GM18507 (cell line): ENCODE results near the gene KRT86.
"Not testable (repeated sequence)": the region's sequence is repeated elsewhere in the genome, so short reads cannot be mapped to it uniquely, and the experiment has no call there.

ENCODE experiments used
- DNase-seq: peaks from one replicate; pipeline ENCODE4 v3.0.0; 2011; ENCODE audit warnings: low read depth; ENCODE audit not compliant: insufficient read length; ENCODE audit errors: extremely low spot score
- FAIRE-seq: peaks from 2 replicates; lab custom pipeline; 2011; peaks lifted over from hg19 to GRCh38; lab: Jason Lieb, UNC

Gene KRT86

DNA sequence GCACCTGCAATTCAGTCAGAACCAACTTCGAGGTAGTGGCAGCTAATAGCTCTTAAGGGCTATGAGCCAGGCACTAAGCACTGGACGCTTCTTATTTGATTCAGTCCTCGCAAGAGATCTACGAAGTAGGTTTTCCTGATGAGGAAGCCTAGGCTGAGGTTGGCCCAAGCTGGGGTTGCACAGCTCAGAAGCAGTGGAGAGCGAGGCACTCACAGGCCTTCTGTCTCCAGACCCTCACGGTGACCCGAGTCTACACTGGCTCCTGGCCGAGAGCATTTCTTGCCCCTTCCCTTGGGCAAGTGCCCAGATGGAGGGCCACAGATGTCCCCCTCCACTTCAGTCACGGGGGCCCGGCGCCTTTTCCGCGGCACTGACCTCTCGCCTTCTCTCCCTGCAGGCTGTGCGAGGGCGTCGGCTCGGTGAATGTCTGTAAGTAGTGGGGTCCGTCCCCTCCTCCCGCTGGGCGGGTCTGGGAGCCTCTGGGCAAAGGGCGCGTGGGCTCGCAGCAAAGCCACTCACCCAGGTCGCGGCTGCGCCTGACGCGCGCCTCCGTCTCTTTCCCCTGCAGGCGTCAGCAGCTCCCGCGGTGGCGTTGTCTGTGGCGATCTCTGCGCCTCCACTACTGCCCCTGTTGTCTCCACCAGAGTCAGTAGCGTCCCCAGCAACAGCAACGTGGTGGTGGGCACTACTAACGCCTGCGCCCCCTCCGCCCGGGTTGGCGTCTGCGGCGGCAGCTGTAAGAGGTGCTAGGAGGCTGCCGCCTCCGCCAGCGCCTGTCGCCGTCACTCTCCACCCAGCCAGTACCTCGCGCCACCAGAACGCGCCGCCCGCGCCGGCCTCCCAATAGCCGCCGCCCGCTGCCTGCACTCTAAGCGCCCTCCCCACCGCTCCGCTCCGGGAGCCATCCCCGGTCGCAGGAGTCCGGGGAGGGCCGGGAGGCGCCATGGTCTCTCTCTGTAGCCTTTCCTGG lies 33.7 kb downstream of the KRT86 start:
- DNase-seq: no peak
- no peak for FAIRE-seq

GRCh38 chr12:52308806-52309425 lies 34.5 kb downstream of the KRT86 start:
- DNase-seq (no peak), FAIRE-seq (no peak)

- no peak for DNase-seq
- no peak for FAIRE-seq
Measured at GRCh38 chr12:52310622-52311284, 36.3 kb downstream of the KRT86 start.

DNA sequence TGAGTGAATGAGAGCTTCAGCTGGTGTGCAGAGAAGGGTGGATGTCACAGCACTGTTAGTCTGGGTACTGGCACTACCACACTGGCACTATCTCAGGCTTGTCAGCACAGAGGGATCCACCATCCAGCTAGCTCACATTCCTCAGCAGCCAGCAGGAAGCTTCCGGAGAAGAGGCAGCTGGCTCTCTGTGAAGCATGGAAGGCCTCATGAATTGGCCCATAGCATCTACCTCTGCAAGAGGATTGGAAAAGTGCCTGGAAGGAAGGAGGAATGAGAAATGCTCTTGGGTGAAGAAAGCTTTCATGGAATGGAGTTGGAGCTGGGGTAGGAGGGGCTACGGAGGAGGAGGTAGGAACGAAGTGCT lies 36.8 kb downstream of the KRT86 start:
- FAIRE-seq (no peak), DNase-seq (no peak)

GRCh38 chr12:52312086-52312485 lies 37.6 kb downstream of the KRT86 start:
- FAIRE-seq (no peak), DNase-seq (no peak)

DNA sequence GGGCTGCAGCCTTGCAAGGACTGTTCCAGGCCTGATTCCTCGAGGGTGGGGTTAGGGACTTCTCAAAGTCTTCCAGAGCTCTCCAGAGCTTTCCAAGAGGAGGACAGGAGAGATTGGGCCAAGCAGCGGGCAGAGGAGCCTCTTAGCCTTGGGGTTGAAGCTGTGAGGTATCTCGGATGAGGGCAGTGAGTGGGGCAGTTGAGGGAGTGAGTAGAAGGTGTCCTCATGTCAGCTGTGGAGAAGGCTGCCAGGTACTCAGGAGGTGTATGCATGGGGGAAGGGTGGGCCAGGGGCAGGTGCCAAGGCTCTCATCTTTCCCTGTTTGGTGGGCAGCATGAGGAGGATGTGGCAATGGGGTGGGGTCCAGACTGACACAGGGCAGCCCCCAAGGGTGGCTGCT lies 39.0 kb downstream of the KRT86 start:
- FAIRE-seq: no peak

DNA sequence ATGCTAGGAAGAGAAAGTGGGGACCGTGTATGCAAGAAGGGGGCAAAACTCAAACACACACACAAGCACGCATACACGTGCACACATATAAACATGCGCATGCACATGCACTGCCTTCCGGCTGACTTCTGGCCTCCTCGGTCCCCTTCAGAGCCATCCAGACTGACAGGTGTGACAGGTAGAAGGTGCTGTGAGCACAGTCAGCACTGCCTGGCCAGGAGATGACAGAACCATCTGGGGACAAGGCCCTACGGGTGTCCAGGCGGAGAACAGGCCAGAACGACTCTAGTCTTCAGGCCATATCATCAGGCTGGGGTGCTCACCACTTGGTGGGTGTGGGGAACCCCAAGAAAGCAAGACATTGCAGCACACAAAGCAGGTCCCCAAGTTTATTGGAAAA lies 39.5 kb downstream of the KRT86 start:
- FAIRE-seq: no peak
- DNase-seq: no peak

More for the DNA sequence above, 39.0 kb downstream of the KRT86 start:
- no peak for DNase-seq

DNA sequence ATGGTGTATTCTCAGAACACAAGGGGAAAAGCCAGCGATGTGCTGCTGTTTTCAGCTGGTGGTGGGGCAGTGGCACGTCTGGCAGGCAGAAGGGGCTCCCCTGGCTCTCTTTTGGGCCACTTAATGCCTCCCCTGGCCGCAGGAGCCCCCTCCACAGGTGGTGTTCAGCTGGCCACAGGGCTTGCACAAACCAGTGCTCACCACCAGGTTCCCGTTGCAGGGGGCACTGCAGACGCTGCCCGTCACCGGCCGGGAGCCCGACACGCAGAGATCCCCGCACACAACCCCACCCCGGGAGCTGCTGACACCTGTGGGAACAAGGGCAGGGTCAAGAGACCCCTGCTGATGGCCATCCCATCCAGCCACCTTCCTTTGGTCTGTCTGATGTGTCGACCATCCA lies 40.1 kb downstream of the KRT86 start:
- no peak for FAIRE-seq
- DNase-seq: no peak

DNA sequence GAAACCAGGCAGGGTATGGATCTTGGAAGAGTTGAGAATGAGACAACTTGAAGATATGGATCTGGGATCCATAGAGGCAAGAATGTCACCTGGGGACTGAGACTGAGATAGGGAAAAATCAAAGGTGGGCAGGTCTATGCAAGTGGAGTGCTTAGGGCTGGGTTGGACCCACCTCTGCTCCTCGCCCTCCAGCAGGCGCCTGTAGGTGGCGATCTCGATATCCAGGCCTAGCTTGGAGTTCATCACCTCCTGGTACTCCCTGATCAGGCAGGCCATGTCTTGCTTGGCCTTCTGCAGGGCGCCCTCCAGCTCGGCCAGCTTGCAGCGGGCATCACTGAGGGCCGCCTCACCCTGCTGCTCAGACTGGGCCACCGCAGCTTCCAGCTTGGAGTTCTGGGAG lies 41.3 kb downstream of the KRT86 start:
- not testable (repeated sequence) for DNase-seq, FAIRE-seq

DNA sequence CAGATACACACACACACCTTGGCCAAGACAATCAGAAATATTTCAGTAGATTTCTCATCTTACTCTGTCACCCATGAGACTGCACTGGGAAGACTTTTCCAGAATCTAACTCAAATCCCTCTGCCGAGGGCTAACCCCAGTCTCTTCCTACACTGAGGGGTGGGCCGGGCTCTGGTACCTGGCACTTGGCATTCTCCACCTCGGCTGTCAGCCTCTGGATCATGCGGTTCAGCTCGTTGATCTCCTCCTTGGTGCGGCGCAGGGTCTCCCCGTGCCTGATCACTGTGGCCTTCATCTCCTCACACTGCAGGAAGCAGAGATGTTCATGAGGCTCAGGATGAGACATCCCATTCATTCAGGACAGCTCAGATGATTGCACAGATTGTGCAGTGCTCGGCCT lies 41.8 kb downstream of the KRT86 start:
- DNase-seq (no peak), FAIRE-seq (no peak)

DNA sequence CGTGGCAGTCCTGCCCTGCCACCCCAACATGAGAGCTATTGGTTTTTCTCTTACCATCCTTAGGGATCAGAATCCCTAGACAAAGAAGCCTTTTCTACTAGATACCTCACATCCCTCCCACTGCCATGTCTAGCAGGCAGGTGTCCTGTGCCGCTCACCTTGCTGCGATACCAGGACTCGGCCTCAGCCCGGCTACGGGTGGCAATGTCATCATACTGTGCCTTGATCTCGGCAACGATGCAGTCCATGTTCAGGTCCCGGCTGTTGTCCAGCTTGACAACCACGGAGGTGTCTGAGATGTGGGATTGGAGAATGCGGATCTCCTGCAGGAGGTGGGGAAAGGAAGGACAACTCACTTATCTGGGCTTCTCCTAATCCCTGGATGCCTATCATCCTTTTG lies 42.3 kb downstream of the KRT86 start:
- DNase-seq: no peak
- FAIRE-seq: no peak

- no peak for FAIRE-seq
- no peak for DNase-seq
Measured at GRCh38 chr12:52317468-52318052, 43.1 kb downstream of the KRT86 start.

DNA sequence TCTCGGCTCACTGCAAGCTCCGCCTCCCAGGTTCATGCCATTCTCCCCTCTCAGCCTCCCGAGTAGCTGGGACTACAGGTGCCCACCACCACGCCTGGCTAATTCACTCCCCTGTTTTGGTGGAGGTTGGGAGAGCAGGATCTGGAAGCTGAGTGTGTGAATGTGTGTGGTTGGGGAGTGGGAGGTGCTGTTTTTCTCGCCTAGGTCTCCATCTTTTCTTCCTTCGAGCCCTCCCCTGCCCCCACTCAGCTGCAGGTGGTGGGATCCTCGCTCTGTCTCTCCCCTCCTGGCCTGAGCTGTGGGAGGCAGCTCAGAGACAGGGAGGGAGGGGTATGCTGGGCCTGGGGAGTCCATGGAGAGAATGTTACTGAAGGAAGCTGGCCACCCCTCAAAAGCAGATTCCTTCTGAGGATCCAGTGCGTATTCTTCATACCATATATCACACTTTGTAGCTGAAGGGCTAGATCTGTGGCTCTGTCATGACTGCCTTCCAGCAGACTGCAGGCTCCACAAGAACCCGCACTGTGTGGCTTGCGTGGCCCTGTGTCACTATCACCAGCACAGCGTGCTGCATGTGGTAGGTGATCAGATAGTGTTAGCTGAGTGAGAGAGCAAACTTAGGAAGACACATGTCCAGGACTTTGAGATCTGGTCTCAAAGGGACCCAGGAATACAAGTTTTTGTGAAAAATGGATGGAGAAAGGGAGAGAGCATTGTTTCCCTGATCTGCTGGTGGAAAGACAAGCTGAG lies 44.0 kb downstream of the KRT86 start:
- FAIRE-seq: no peak

DNA sequence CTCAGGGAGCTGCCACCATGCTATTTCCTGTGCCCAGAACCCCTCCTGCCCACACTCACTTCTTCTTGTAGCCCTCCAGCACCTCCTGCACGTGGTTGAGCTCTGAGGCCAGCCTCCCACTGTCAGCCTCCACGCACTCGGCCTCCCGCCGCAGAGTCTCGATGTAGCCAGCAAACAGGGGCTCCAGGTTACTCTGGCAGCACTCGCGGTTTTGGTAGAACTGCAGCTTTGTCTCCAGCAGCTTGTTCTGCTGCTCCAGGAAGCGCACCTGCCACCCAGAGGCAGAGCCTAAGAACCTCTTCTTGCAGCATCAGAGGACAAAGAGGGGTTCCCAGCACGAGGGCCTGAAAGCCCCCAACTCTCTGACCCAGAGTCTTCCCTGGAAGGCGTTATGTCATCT lies 44.7 kb downstream of the KRT86 start:
- DNase-seq (no peak), FAIRE-seq (no peak)

More for the DNA sequence above, 44.0 kb downstream of the KRT86 start:
- DNase-seq: no peak

DNA sequence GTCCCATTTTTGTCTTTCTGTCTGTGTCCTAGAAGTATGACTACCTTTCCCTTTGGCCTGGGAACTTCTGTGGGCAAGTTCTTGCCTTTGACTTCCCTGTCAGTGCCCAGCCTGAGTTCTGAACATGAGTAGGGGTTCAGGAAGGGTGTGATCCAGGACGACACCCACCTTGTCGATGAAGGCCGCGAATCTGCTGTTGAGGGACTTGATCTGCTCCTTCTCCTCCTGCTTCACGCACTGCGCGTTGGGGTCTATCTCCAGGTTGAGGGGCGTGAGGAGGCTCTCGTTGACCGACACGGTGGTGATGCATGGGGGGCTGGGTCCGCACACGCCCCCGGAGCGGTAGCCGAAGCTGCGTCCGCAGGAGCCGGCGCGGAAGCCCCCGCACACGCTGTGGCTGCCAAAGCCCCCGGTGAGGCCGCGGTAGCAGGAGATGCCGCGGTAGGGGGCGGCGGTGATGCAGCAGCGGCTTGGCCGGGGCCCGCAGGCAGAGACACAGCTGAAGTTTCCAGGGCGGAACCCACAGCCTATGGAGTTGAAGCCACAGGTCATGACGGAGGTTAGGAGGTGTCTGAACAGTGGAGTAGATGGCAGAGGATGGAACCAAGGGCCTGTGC lies 46.4 kb downstream of the KRT86 start, which contains the start of gene KRT83:
Gene KRT83 (minus strand): TSS at position 615 of the 617 bp plus-strand sequence. CDS start 63 bp downstream, at position 552.
- FAIRE-seq (no peak), DNase-seq (no peak)

- no peak for DNase-seq
- FAIRE-seq: no peak
Measured at GRCh38 chr12:52321418-52321817, 47.0 kb downstream of the KRT86 start.

- FAIRE-seq: no peak
- DNase-seq: no peak
Measured at GRCh38 chr12:52322069-52322468, 47.6 kb downstream of the KRT86 start.

- FAIRE-seq (no peak), DNase-seq (no peak)
Measured at GRCh38 chr12:52323001-52323400, 48.6 kb downstream of the KRT86 start.
